GM12875 (cell line): ENCODE results near the gene SCD.

Experiments
- H3K4me3 ChIP-seq: one replicate; pipeline ENCODE4 v1.5.1; 2011; ENCODE audit warnings: low read depth, low read length, control low read depth
- TF ChIP-seq, protein P1 (sequence below): IDR thresholded peaks from 2 replicates; pipeline ENCODE4 v1.5.1; 2011; ENCODE audit warnings: low read depth, mild to moderate bottlenecking, control low read depth, inconsistent platforms, low read length, moderate library complexity, borderline replicate concordance; ENCODE audit not compliant: insufficient read depth

The SCD gene

GRCh38 chr10:100403734-100404133, 56.7 kb downstream of the SCD start:
- H3K4me3 ChIP-seq, result no peak overlapping the region
- TF ChIP-seq, protein P1, sequence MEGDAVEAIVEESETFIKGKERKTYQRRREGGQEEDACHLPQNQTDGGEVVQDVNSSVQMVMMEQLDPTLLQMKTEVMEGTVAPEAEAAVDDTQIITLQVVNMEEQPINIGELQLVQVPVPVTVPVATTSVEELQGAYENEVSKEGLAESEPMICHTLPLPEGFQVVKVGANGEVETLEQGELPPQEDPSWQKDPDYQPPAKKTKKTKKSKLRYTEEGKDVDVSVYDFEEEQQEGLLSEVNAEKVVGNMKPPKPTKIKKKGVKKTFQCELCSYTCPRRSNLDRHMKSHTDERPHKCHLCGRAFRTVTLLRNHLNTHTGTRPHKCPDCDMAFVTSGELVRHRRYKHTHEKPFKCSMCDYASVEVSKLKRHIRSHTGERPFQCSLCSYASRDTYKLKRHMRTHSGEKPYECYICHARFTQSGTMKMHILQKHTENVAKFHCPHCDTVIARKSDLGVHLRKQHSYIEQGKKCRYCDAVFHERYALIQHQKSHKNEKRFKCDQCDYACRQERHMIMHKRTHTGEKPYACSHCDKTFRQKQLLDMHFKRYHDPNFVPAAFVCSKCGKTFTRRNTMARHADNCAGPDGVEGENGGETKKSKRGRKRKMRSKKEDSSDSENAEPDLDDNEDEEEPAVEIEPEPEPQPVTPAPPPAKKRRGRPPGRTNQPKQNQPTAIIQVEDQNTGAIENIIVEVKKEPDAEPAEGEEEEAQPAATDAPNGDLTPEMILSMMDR, result no peak

DNA sequence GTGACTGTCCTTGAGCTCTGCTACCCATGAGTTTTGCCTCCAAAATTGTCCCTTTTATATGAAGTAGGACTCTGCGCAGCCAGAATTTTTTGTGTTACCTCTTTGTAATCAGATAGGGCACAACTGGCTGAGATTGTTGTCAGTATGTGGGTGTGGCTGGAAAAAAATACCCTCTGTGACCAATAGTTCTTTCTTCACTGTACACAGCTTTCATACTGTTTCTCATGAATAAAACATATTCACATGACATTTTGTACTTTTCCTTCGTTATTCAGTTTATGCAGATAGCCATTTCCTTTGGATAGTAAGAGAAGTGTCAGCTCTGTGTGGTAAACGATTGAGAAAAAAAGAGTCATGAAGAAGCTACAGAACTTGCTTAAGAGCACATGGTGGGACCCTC, 66.1 kb downstream of the SCD start:
- no peak overlapping the region for H3K4me3 ChIP-seq
- TF ChIP-seq, protein P1, result no peak
